Hepatocyte (in vitro differentiated cells): ENCODE measurements around the gene TUBGCP2.

Source experiments
- EZH2phosphoT487 ChIP-seq: fragments of 200-600 bp; sonication (generic); IDR thresholded peaks from one replicate; pipeline ENCODE4 v1.6.1; 2018; ENCODE audit warnings: antibody characterized with exemption, mild to moderate bottlenecking, low read depth, moderate library complexity; ENCODE audit not compliant: unreplicated experiment, severe bottlenecking
- TF ChIP-seq, protein P1 (sequence below): fragments of 200-600 bp; sonication (generic); IDR thresholded peaks from 2 replicates; pipeline ENCODE4 v1.5.1; 2016; ENCODE audit warnings: antibody characterized with exemption, mild to moderate bottlenecking; ENCODE audit not compliant: poor library complexity

DNA sequence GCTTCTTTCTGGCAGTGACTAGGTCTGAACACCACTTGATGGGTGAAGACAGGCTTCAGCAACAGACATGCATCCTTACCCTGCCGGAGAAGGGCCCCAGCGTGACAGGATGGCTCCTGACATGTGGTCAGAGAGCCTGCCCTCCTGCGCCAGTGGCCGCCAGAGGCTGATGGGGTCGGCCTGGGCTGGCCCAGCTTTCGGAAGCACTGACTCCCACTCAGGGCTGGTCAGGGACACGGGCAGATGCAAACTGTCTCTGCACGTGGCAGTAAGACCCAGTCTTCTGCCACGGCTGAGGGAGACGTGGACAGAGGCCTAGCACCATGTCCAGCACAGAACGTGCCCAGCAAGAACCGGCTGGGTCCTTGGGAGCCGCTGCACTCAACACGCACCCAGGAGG is 10.2 kb downstream of the TUBGCP2 start:
- TF ChIP-seq, protein P1, sequence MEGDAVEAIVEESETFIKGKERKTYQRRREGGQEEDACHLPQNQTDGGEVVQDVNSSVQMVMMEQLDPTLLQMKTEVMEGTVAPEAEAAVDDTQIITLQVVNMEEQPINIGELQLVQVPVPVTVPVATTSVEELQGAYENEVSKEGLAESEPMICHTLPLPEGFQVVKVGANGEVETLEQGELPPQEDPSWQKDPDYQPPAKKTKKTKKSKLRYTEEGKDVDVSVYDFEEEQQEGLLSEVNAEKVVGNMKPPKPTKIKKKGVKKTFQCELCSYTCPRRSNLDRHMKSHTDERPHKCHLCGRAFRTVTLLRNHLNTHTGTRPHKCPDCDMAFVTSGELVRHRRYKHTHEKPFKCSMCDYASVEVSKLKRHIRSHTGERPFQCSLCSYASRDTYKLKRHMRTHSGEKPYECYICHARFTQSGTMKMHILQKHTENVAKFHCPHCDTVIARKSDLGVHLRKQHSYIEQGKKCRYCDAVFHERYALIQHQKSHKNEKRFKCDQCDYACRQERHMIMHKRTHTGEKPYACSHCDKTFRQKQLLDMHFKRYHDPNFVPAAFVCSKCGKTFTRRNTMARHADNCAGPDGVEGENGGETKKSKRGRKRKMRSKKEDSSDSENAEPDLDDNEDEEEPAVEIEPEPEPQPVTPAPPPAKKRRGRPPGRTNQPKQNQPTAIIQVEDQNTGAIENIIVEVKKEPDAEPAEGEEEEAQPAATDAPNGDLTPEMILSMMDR: no peak
- no peak for TF ChIP-seq EZH2phosphoT487
